HG03025 (cell line): ENCODE results near the gene TRMU.

ENCODE experiments used
- ATAC-seq: cut with Tn5 transposase; IDR thresholded peaks from one replicate; pipeline ENCODE4 v1.9.1; 2021; ENCODE audit warnings: mild to moderate bottlenecking, moderate library complexity; ENCODE audit not compliant: unreplicated experiment, low FRiP score

TRMU gene

GRCh38 chr22:46330426-46330825 lies 5.1 kb upstream of the TRMU start:
- ATAC-seq, result no peak

GRCh38 chr22:46331496-46331895 lies 4.0 kb upstream of the TRMU start:
- ATAC-seq, result no peak

GRCh38 chr22:46336119-46337078 lies 885 bp downstream of the TRMU start:
- peak; percentile 19 for ATAC-seq

GRCh38 chr22:46337870-46338269 lies 2.4 kb downstream of the TRMU start:
- ATAC-seq, result no peak

- ATAC-seq, result no peak
Observed at GRCh38 chr22:46338636-46339035, 3.1 kb downstream of the TRMU start.

GRCh38 chr22:46339956-46340355 lies 4.4 kb downstream of the TRMU start:
- no peak for ATAC-seq

GRCh38 chr22:46340676-46341075 lies 5.2 kb downstream of the TRMU start:
- no peak for ATAC-seq

- no peak for ATAC-seq
Observed at GRCh38 chr22:46346680-46347405, 11.3 kb downstream of the TRMU start.

GRCh38 chr22:46347646-46348045 lies 12.1 kb downstream of the TRMU start:
- ATAC-seq, result no peak

- no peak for ATAC-seq
Observed at GRCh38 chr22:46348099-46348695, 12.7 kb downstream of the TRMU start.

- ATAC-seq, result no peak
Observed at GRCh38 chr22:46349238-46349637, 13.7 kb downstream of the TRMU start.

GRCh38 chr22:46349681-46350080 lies 14.2 kb downstream of the TRMU start:
- ATAC-seq, result no peak

GRCh38 chr22:46350121-46350520 lies 14.6 kb downstream of the TRMU start:
- no peak for ATAC-seq

- ATAC-seq, result no peak
Observed at GRCh38 chr22:46350646-46351045, 15.1 kb downstream of the TRMU start.

GRCh38 chr22:46351131-46351735 lies 15.7 kb downstream of the TRMU start:
- no peak for ATAC-seq

- ATAC-seq, result no peak
Observed at GRCh38 chr22:46351767-46352166, 16.3 kb downstream of the TRMU start.

- ATAC-seq, result no peak
Observed at GRCh38 chr22:46352276-46352675, 16.8 kb downstream of the TRMU start.

- no peak for ATAC-seq
Observed at GRCh38 chr22:46352691-46353386, 17.3 kb downstream of the TRMU start.

- ATAC-seq, result no peak
Observed at GRCh38 chr22:46353483-46354105, 18.1 kb downstream of the TRMU start.
